Measurements from ENCODE around the gene BAIAP3. TPM values are rescaled to one million over a fixed set of nuclear protein-coding genes. Genes with fewer than 3 reads are reported as not detected.

Gene BAIAP3
- total RNA-seq, 2 donors from 2014 or later, result 2.5 to 15.7 TPM

DNA sequence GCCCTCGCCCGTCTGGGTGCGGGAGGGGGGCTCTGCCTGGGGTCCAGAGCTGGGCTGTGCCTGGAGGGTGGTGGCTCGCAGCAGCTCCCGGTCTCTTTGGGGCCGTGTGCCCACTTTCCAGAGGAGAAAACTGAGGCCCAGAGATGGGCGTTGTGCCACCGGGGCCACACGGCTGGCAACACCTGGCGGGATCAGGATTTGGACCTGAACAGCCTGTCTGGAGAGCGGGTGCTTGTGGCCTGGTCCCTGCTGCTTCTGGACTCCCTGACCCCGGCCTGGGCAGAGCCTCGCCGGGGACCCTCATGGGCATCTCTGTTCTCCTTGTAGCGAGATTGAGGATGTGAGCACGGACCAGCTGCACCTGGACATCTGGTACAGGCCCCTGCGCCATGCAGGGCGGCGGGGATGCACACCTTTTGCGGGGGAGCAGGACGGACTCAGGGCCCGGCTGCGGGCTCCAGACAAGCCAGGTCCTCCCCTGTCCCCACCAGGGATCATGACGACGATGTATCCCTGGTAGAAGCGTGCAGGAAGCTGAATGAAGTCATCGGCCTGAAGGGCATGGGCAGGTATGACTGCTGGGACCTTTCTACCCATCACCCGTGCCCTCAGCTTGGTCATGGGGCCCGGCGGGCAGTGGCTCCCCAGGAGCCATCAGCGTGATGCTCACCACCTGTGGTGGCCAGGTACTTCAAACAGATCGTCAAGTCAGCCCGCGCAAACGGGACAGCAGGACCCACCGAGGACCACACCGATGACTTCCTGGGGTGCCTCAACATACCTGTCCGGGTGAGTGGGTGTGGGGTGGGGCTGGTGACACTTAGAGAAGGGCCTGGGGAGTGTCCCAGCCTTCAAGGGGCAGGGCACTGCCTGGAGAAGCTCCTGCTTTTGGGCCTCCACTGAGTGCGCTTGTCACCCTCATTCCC lies 8.3 kb downstream of the BAIAP3 start:
- DNase-seq (ENCODE audit: low spot score) (no peak), ATAC-seq (ENCODE audit: insufficient number of reproducible peaks, low FRiP score, low read depth) (no peak)
- Histone ChIP-seq H3K27me3 (replicated peaks; ENCODE audit: insufficient read depth) (no peaks in the 10 kb centered on the region), H3K36me3 (no peaks in the 10 kb centered on the region), H3K27ac (no peak overlapping the region), H3K4me1 (ENCODE audit: control insufficient read depth in 1 of 2, low read depth in 2 of 2) (peaks cover 0 to 17% of the 10 kb centered on the region in 2 donors), H3K9me3 (no peaks in the 10 kb centered on the region), H3K4me3 (no peak overlapping the region)
- TF ChIP-seq CTCF (IDR thresholded peaks at IDR 0.05), result no peak

DNA sequence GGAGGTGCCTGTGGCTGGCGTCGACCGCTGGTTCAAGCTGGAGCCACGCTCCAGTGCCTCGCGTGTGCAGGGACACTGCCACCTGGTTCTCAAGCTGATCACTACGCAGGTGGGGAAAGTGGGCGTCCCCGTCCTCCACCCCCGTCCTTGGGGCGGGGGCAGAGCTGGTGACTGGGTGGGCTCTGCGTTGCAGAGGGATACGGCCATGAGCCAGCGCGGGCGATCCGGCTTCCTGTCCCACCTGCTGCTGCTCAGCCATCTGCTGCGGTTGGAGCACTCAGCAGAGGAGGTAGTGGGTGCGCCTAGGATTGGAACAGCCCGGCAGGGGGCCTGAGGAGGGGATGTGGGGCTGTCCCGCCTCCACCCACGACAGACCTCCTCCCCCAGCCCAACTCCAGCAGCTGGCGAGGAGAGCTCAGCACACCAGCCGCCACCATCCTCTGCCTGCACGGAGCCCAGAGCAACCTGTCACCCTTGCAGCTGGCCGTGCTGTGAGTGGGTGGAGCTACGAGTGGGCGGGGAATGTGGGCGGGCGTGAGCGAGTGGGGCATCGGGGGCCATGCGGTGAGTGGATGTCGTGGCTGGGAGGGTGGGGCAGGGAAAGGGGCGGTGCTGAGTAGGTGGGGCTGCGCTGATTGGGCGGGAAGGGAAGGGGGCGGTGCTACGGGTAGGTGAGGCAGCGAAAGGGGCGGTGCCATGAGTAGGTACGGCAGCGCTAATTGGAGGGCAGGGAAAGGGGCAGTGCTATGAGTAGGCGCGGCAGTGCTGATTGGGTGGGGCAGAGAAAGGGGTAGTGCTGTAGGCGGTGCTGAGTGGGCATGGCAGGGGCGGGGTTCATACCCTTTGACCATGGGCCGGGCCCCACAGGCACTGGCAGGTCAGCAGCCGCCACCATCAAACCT lies 9.3 kb downstream of the BAIAP3 start:
- peaks cover 0 to 17% of the 10 kb centered on the region in 2 donors for H3K4me1 ChIP-seq (ENCODE audit: control insufficient read depth in 1 of 2, low read depth in 2 of 2)
- no peaks in the 10 kb centered on the region for H3K9me3 ChIP-seq
- H3K4me3 ChIP-seq, result peak overlapping the region; percentile 50
- no peaks in the 10 kb centered on the region for H3K27me3 ChIP-seq (replicated peaks; ENCODE audit: insufficient read depth)
- ATAC-seq (ENCODE audit: insufficient number of reproducible peaks, low FRiP score, low read depth) (peak; percentile 57), DNase-seq (ENCODE audit: low spot score) (peak; percentile 84)
- no peak overlapping the region for H3K27ac ChIP-seq
- TF ChIP-seq CTCF (IDR thresholded peaks at IDR 0.05), result no peak
- peaks cover 4% of the 10 kb centered on the region for H3K36me3 ChIP-seq

- Histone ChIP-seq H3K27me3 (replicated peaks; ENCODE audit: insufficient read depth) (no peaks in the 10 kb centered on the region), H3K4me1 (ENCODE audit: control insufficient read depth in 1 of 2, low read depth in 2 of 2) (peaks cover 0 to 17% of the 10 kb centered on the region in 2 donors), H3K4me3 (peak overlapping the region; percentile 48), H3K36me3 (peaks cover 9% of the 10 kb centered on the region), H3K27ac (no peak overlapping the region), H3K9me3 (no peaks in the 10 kb centered on the region)
- ATAC-seq (ENCODE audit: insufficient number of reproducible peaks, low FRiP score, low read depth) (peak; percentile 18), DNase-seq (ENCODE audit: low spot score) (no peak)
- no peak for TF ChIP-seq CTCF (IDR thresholded peaks at IDR 0.05)
These were observed 10.2 kb downstream of the BAIAP3 start for GRCh38 chr16:1343428-1344242.

DNA sequence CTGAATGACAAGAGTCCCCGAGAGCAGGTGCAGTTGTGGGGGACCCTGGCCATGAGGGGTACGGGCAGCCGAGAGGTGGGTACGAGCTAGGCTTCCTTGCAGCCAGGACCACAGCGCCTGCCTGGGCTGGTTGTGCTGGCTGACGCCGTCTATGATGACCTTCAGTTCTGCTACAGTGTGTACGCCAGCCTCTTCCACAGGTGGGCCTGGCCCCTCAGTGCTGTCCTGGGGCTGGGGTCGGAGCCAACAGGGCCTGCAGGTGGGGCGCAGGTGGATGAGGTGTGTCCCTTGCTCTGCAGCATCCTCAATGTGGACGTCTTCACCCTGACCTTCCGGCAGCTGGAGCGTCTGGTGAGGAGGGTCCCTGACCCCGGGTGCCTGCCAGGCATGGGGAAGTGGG lies 11.1 kb downstream of the BAIAP3 start:
- H3K27ac ChIP-seq, result no peak overlapping the region
- H3K36me3 ChIP-seq, result peaks cover 12% of the 10 kb centered on the region
- peaks cover 0 to 17% of the 10 kb centered on the region in 2 donors for H3K4me1 ChIP-seq (ENCODE audit: control insufficient read depth in 1 of 2, low read depth in 2 of 2)
- no peaks in the 10 kb centered on the region for H3K9me3 ChIP-seq
- H3K4me3 ChIP-seq, result no peak overlapping the region
- no peak for DNase-seq (ENCODE audit: low spot score)
- TF ChIP-seq CTCF (IDR thresholded peaks at IDR 0.05), result no peak
- no peaks in the 10 kb centered on the region for H3K27me3 ChIP-seq (replicated peaks; ENCODE audit: insufficient read depth)
- no peak for ATAC-seq (ENCODE audit: insufficient number of reproducible peaks, low FRiP score, low read depth)
